GM21515 (cell line): ENCODE results near the gene PRPF39.
A peak's percentile ranks its signal among the peaks of the same experiment; 100 is the strongest.
"Not testable (repeated sequence)": the region's sequence is repeated elsewhere in the genome, so short reads cannot be mapped to it uniquely, and the experiment has no call there.

Experiments used
- ATAC-seq: cut with Tn5 transposase; IDR thresholded peaks from one replicate; pipeline ENCODE4 v1.9.1; 2021; ENCODE audit not compliant: unreplicated experiment

PRPF39 gene

GRCh38 chr14:45135156-45135555 lies 51.2 kb downstream of the PRPF39 start:
- ATAC-seq: no peak

- peak; percentile 46 for ATAC-seq
Observed at GRCh38 chr14:45135659-45136395, 51.9 kb downstream of the PRPF39 start, which contains the start of gene FANCM. Gene FANCM (plus strand): TSS chr14:45135930. CDS start chr14:45136032, 102 bp downstream.

GRCh38 chr14:45136399-45136798 lies 52.5 kb downstream of the PRPF39 start:
- ATAC-seq: no peak

GRCh38 chr14:45140661-45141187 lies 56.8 kb downstream of the PRPF39 start:
- no peak for ATAC-seq

- not testable (repeated sequence) for ATAC-seq
Observed at GRCh38 chr14:45142083-45142482, 58.2 kb downstream of the PRPF39 start.

GRCh38 chr14:45144658-45145057 lies 60.7 kb downstream of the PRPF39 start:
- ATAC-seq: peak; percentile 57

- ATAC-seq: no peak
Observed at GRCh38 chr14:45145214-45145613, 61.3 kb downstream of the PRPF39 start.

- no peak for ATAC-seq
Observed at GRCh38 chr14:45149602-45150001, 65.7 kb downstream of the PRPF39 start.

- ATAC-seq: no peak
Observed at GRCh38 chr14:45150386-45150890, 66.5 kb downstream of the PRPF39 start.

- ATAC-seq: no peak
Observed at GRCh38 chr14:45156067-45156466, 72.2 kb downstream of the PRPF39 start.
